Breast epithelium (tissue), 4 donors: ENCODE measurements around the gene SETD3. TPM values are rescaled to one million over a fixed set of nuclear protein-coding genes. Genes with fewer than 3 reads are reported as not detected.

Experiments
- DNase-seq, 2 donors: peaks; one replicate each; pipeline ENCODE4 v3.0.0-alpha.2; 2019; ENCODE audit warnings: low spot score in 2 of 2
- H3K27ac ChIP-seq, 2 donors: fragments of 200-600 bp; sonication (generic) in 1 of 2; one replicate each; pipeline ENCODE4 v1.5.1; 2016 to 2019; ENCODE audit warnings: mild to moderate bottlenecking in 1 of 2
- H3K27me3 ChIP-seq, 2 donors: fragments of 200-600 bp; sonication (generic) in 1 of 2; one replicate each; pipeline versions ENCODE4 v1.5.1 to v1.6.0; 2017 to 2019; ENCODE audit warnings: control low read depth in 1 of 2, mild to moderate bottlenecking in 1 of 2
- H3K36me3 ChIP-seq: fragments of 200-600 bp; one replicate; pipeline ENCODE4 v1.5.1; 2019
- H3K4me1 ChIP-seq, 2 donors: fragments of 200-600 bp; sonication (generic); one replicate each; pipeline ENCODE4 v1.5.1; 2016 to 2019; ENCODE audit warnings: control low read depth in 1 of 2
- H3K4me3 ChIP-seq, 3 donors: fragments of 200-600 bp; sonication (generic); 1 replicate in 2 of 3; 2 replicates in 1 of 3; pipeline ENCODE4 v1.5.1; 2016 to 2019; ENCODE audit warnings: mild to moderate bottlenecking in 3 of 3, moderate library complexity in 2 of 3
- H3K9me3 ChIP-seq, 2 donors: fragments of 200-600 bp; sonication (generic) in 1 of 2; one replicate each; pipeline ENCODE4 v1.5.1; 2016 to 2019; ENCODE audit warnings: control low read depth in 1 of 2
- POLR2A ChIP-seq: fragments of 450-650 bp; IDR thresholded peaks from one replicate; pipeline ENCODE4 v1.6.1; 2016; ENCODE audit warnings: antibody characterized with exemption, mild to moderate bottlenecking, moderate library complexity
- POLR2AphosphoS5 ChIP-seq, 3 donors: sonication (generic); formaldehyde crosslinking; IDR thresholded peaks; one replicate each; pipeline ENCODE4 v1.6.1; 2017; ENCODE audit warnings: antibody characterized with exemption in 3 of 3
- intact Hi-C: fragments of 100-400 bp; cut with DNase I; formaldehyde crosslinking; loops from one replicate; pipeline ENCODE4 v1.15.1; 2023; ENCODE audit warnings: low total_unique reads
- total RNA-seq, 3 donors: library from RNA; depleted of rRNA; stranded (reverse); fragments of >200 nt; gene quantifications; one replicate each; pipeline ENCODE4 v1.1.0, GENCODE V29; 2016
- TF ChIP-seq, protein P1 (sequence below), 3 donors: fragments of 450-650 bp; IDR thresholded peaks; one replicate each; pipeline ENCODE4 v1.5.1; 2016 to 2017; ENCODE audit warnings: antibody characterized with exemption in 3 of 3, mild to moderate bottlenecking in 3 of 3, moderate library complexity in 3 of 3

Gene SETD3
- total RNA-seq, 3 donors from 2014 or later = 79.0 to 101 (median 89.9) TPM

GRCh38 chr14:99512571-99513182 lies 32.0 kb upstream of the SETD3 start:
- intact Hi-C loops = no loop called here
- peaks cover 0 to 3% of the 10 kb centered on the region in 2 donors for H3K4me1 ChIP-seq
- no peaks in the 10 kb centered on the region for H3K36me3 ChIP-seq
- TF ChIP-seq, protein P1, sequence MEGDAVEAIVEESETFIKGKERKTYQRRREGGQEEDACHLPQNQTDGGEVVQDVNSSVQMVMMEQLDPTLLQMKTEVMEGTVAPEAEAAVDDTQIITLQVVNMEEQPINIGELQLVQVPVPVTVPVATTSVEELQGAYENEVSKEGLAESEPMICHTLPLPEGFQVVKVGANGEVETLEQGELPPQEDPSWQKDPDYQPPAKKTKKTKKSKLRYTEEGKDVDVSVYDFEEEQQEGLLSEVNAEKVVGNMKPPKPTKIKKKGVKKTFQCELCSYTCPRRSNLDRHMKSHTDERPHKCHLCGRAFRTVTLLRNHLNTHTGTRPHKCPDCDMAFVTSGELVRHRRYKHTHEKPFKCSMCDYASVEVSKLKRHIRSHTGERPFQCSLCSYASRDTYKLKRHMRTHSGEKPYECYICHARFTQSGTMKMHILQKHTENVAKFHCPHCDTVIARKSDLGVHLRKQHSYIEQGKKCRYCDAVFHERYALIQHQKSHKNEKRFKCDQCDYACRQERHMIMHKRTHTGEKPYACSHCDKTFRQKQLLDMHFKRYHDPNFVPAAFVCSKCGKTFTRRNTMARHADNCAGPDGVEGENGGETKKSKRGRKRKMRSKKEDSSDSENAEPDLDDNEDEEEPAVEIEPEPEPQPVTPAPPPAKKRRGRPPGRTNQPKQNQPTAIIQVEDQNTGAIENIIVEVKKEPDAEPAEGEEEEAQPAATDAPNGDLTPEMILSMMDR (IDR thresholded peaks at IDR 0.05) = no peak
- no peak for TF ChIP-seq POLR2A
- no peak for TF ChIP-seq POLR2AphosphoS5 (IDR thresholded peaks at IDR 0.05)
- no peak overlapping the region for H3K4me3 ChIP-seq
- DNase-seq = peak in 1 of 2 donors; percentile 35
- no peaks in the 10 kb centered on the region for H3K9me3 ChIP-seq
- peak overlapping the region in 1 of 2 donors; percentile 62 for H3K27ac ChIP-seq
- no peaks in the 10 kb centered on the region for H3K27me3 ChIP-seq

GRCh38 chr14:99512110-99512449 lies 31.4 kb upstream of the SETD3 start:
- intact Hi-C loops = no loop called here
- no peaks in the 10 kb centered on the region for H3K9me3 ChIP-seq
- H3K4me3 ChIP-seq = no peak overlapping the region
- peak overlapping the region; percentile 62 to 75 for H3K27ac ChIP-seq
- no peaks in the 10 kb centered on the region for H3K27me3 ChIP-seq
- DNase-seq = no peak
- H3K4me1 ChIP-seq = peaks cover 0 to 3% of the 10 kb centered on the region in 2 donors
- no peaks in the 10 kb centered on the region for H3K36me3 ChIP-seq
- TF ChIP-seq, protein P1 (IDR thresholded peaks at IDR 0.05) = no peak
- TF ChIP-seq POLR2AphosphoS5 (IDR thresholded peaks at IDR 0.05) = no peak
- TF ChIP-seq POLR2A = no peak

DNA sequence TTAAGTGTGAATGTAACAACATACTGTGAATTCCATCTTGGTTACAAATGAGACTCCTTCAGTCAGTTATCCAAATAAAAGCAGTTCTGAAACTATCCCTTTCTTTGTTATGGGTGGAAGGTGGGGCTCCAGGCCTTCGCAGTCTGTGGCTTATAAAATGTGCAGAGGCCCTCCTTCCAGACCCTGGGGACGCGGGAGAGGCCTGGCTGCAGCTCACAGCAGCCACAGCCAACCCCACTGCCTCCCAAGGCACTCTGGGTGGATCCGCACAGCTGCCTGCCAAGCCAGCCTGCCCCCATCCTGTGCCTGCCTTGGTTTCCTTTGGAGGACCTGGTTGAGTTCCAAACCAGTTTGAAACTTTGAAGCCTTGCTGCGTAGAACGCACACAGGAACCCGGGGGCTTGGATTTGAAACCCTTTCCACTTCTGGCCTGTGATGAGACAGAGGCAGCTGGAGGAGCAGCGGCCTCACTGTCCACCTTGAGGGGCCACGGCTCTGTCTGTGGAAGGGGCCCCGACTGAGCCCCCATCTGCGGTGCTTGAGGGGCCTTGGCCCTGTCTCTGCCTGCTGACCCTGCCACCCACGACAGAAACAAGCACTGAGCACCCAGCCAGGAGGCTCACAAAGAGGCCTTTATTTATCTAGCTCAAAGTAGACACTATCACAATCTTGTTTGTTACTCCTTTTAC lies 30.9 kb upstream of the SETD3 start:
- no peak overlapping the region for H3K4me3 ChIP-seq
- peaks cover 0 to 3% of the 10 kb centered on the region in 2 donors for H3K4me1 ChIP-seq
- no peaks in the 10 kb centered on the region for H3K9me3 ChIP-seq
- no peaks in the 10 kb centered on the region for H3K36me3 ChIP-seq
- peak in 1 of 2 donors; percentile 17 for DNase-seq
- TF ChIP-seq, protein P1 (IDR thresholded peaks at IDR 0.05) = no peak
- TF ChIP-seq POLR2A (no peak), POLR2AphosphoS5 (IDR thresholded peaks at IDR 0.05) (no peak)
- intact Hi-C loops = no loop called here
- H3K27ac ChIP-seq = peak overlapping the region; percentile 62 to 75
- no peaks in the 10 kb centered on the region for H3K27me3 ChIP-seq

- no peaks in the 10 kb centered on the region for H3K9me3 ChIP-seq
- DNase-seq = no peak
- peaks cover 0 to 3% of the 10 kb centered on the region in 2 donors for H3K4me1 ChIP-seq
- no peak overlapping the region for H3K4me3 ChIP-seq
- no peak overlapping the region for H3K27ac ChIP-seq
- H3K36me3 ChIP-seq = no peaks in the 10 kb centered on the region
- intact Hi-C loops = no loop called here
- no peaks in the 10 kb centered on the region for H3K27me3 ChIP-seq
- no peak for TF ChIP-seq POLR2A
- TF ChIP-seq, protein P1 (IDR thresholded peaks at IDR 0.05) = no peak
- TF ChIP-seq POLR2AphosphoS5 (IDR thresholded peaks at IDR 0.05) = no peak
Measured at GRCh38 chr14:99510556-99511139, 30.0 kb upstream of the SETD3 start.
